Activated CD4-positive, alpha-beta T cell treated with anti-CD3 and anti-CD28 coated beads for 48 hours (primary cell): ENCODE results near the gene IGF2BP3.

ENCODE experiments used
- DNase-seq: peaks from one replicate; pipeline ENCODE4 v3.0.0-alpha.2; 2020

Gene IGF2BP3

GRCh38 chr7:23292623-23293022 lies 177.7 kb downstream of the IGF2BP3 start:
- DNase-seq, result no peak

GRCh38 chr7:23291957-23292560 lies 178.2 kb downstream of the IGF2BP3 start:
- DNase-seq, result no peak

GRCh38 chr7:23290993-23291392 lies 179.3 kb downstream of the IGF2BP3 start:
- no peak for DNase-seq

DNA sequence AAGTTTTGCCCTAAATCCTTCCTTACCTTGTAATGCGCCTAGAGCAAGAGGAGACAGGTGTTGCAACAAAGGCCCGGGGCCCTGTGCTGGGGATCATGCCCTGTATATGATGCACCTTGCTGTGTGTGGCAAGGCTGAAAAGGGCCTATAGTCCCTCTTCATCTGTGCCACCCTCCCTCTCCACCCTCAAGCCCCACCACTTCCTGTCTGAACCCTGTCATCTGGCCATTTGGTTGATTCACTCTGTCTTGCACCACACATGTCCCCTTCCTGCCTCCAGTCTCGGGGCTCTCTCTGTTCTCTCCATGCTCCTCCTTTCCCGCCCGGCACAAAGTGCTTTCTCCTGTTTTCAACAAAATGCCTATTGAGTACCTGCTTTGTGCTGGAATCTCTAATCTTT lies 182.7 kb downstream of the IGF2BP3 start:
- DNase-seq, result peak; percentile 18

GRCh38 chr7:23285657-23286646 lies 184.3 kb downstream of the IGF2BP3 start:
- DNase-seq, result no peak

DNA sequence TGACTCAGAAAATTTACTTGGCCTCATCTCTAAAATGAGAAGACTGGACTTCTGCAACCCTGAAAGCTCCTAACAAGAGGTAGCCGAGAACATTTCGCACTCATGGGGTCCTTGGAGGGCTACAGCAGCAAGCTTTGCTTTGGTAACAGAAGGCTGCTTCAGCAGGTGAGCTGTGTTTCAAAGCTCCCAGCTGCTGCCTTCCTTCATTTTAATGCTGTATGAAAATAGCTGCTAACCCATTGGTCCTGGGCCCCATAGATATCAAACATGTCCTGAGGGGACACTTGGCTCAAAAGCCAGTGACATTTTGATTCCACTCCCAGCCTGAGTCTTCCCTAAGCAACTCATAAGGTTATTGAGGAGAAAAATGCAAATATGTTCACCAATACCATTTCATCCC lies 185.4 kb downstream of the IGF2BP3 start:
- DNase-seq, result no peak

- DNase-seq, result peak; percentile 15
Measured at GRCh38 chr7:23283086-23283485, 187.2 kb downstream of the IGF2BP3 start.

GRCh38 chr7:23279819-23280525 lies 190.3 kb downstream of the IGF2BP3 start:
- no peak for DNase-seq

DNA sequence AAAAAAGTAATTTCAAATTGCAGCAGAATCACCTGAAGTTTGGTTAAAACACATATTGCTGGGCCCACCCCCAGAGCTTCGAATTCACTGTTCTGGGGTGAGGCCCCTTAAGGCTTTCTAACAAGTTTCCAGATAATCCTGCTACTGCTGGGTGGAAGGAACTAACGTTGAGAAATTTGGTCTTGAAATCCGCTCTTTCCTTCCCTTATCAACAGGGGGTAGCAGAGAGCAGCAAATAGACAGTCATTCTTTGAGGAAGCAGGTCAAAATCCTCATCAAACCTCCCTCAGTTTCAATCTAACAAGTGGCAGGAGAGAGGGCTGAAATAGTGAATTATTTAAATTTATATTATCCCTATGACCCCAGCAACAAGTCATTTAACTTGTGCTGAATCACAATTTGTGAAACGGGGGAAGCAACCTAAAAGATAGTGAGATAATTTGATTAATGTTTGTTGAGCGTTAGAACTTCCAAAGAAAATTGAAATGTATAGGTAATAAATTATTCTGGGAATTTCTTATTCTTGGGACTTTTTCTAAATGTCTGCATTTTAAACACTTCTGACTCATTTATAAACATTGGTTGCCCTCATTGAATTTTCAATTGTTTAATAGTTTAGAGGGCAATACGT lies 192.8 kb downstream of the IGF2BP3 start:
- DNase-seq, result peak; percentile 29

DNA sequence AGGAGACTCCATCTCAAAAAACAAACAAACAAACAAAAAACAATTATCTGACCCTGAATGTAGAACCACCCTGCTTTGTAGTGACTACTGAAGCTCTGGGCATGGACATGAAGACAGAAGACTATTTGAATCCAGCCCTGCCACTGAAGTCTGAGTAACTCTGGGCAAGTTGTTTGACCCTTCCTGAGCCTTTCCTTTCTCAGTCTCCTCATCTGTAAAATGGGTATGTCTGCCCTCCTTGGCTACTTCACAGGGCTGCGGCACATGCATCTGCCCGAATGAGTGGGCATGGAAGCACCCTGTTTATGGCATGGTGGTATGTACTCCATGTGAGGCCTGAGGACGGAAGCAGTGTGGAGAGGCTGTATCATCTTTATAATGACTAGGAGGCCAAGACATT lies 193.3 kb downstream of the IGF2BP3 start:
- DNase-seq, result no peak

- no peak for DNase-seq
Measured at GRCh38 chr7:23276376-23276775, 193.9 kb downstream of the IGF2BP3 start.

- no peak for DNase-seq
Measured at GRCh38 chr7:23275912-23276311, 194.4 kb downstream of the IGF2BP3 start.

- DNase-seq, result peak; percentile 96
Measured at GRCh38 chr7:23273141-23273599, 197.1 kb downstream of the IGF2BP3 start.

GRCh38 chr7:23272275-23272674 lies 198.0 kb downstream of the IGF2BP3 start:
- DNase-seq, result no peak

- no peak for DNase-seq
Measured at GRCh38 chr7:23268746-23269145, 201.5 kb downstream of the IGF2BP3 start.

DNA sequence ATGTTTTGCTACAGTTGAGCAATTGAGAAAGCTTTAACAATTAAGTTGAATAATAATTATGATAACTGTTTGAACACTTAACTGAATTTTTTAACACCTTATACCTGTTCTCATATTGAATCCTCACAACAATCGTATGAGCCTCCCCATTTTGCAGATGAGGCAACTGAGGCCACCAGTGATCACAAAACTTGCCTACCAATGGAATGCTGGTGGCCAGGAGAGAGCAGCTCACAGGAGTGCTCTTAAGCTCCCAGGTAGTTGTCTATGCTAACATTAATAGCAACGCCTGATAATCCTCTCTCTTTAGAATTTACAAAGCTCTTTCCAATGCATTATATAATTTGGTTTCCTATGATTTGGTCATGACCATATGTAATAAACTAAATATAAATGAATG lies 202.1 kb downstream of the IGF2BP3 start:
- no peak for DNase-seq

DNA sequence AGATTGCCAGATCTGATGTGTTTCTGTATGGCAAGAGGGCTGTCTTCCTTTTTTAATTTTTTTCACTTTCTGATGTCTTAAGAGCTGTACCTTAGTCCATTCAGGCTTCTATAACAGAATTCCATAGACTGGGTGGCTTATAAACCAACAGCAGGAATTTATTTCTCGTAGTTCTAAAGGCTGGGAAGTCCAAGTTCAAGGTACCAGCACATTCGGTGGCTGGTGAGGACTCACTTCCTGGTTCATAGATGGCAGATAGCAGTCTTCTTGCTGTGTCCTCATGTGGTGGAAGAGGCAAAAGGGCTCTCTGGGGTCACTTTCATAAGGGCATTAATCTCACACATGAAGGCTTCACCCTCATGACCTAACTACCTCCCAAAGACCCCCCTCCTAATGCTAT lies 202.9 kb downstream of the IGF2BP3 start:
- DNase-seq, result no peak

GRCh38 chr7:23266918-23267317 lies 203.4 kb downstream of the IGF2BP3 start:
- no peak for DNase-seq

GRCh38 chr7:23264916-23265458 lies 205.3 kb downstream of the IGF2BP3 start:
- DNase-seq, result no peak

- DNase-seq, result peak; percentile 72
Measured at GRCh38 chr7:23261843-23262452, 208.3 kb downstream of the IGF2BP3 start.

GRCh38 chr7:23260371-23260770 lies 209.9 kb downstream of the IGF2BP3 start:
- no peak for DNase-seq
